Measurements from ENCODE around the gene SORCS1.

The SORCS1 gene

DNA sequence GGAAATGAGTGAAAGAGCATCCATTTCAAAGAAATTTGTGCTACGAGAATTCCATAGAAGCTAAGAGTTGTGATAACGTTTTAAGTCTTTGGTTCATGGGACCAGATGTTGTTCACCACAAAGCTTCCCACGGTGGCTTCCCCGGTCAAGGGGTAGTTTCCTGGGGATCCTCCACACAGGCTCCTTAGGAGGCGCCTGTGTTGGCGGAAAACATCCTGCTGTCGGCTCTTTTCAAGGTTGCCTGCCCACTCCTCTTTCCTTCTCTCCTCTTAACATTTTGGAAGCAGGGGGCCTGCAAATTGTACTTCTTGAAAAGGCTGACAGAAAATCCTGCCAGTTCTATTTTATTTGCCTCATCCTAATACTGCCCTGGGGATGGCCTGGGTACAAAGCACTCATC lies 398.6 kb downstream of the SORCS1 start:
- TF ChIP-seq TEAD4 (IDR thresholded peaks at IDR 0.05) (no peak), EP300 (IDR thresholded peaks at IDR 0.05; ENCODE audit: borderline replicate concordance) (no peak), EGR1 (IDR thresholded peaks at IDR 0.05) (no peak), CREB1 (IDR thresholded peaks at IDR 0.05; ENCODE audit: low read depth) (no peak), MAX (IDR thresholded peaks at IDR 0.05) (no peak), FOXM1 (IDR thresholded peaks at IDR 0.05; ENCODE audit: borderline replicate concordance, low read depth) (no peak), USF1 (IDR thresholded peaks at IDR 0.05) (no peak), NFIC (IDR thresholded peaks at IDR 0.05) (no peak), ZBTB7A (IDR thresholded peaks at IDR 0.05; ENCODE audit: low read depth) (no peak), CEBPB (IDR thresholded peaks at IDR 0.05) (no peak), TAF1 (IDR thresholded peaks at IDR 0.05; ENCODE audit: low read depth) (no peak), TCF12 (IDR thresholded peaks at IDR 0.05; ENCODE audit: low read depth) (no peak), RAD21 (IDR thresholded peaks at IDR 0.05; ENCODE audit: low read depth) (no peak), REST (IDR thresholded peaks at IDR 0.05; ENCODE audit: low read depth) (no peak), YY1 (IDR thresholded peaks at IDR 0.05; ENCODE audit: low read depth) (no peak)

DNA sequence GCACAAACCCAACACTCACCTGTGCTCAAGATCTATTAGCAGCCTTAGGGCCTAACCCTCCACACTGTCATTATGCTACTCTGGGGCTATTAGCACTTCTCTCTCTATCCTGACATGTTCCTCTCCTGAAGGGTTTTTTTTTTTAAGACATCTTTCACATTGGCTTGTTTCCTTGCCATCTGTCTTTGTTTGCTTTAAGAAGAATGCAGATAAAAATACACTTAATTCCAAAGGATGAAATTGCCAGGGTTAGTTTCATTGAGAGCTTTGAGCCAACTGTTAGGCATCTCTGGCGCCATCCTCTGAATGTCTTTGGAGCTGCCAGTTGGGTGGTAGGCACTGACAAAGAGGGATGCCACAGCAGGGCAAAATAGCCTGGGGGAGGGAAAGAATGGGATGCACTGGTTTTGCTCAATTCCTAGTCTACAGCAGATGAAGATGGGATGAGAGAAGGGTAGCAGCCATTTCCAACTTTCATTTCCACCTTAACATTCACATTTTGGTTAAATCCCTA lies 399.2 kb downstream of the SORCS1 start:
- TF ChIP-seq CEBPB (IDR thresholded peaks at IDR 0.05) (no peak), USF1 (IDR thresholded peaks at IDR 0.05) (no peak), FOXM1 (IDR thresholded peaks at IDR 0.05; ENCODE audit: borderline replicate concordance, low read depth) (no peak), NFIC (IDR thresholded peaks at IDR 0.05) (no peak), REST (IDR thresholded peaks at IDR 0.05; ENCODE audit: low read depth) (no peak), ZBTB7A (IDR thresholded peaks at IDR 0.05; ENCODE audit: low read depth) (no peak), YY1 (IDR thresholded peaks at IDR 0.05; ENCODE audit: low read depth) (no peak), CREB1 (IDR thresholded peaks at IDR 0.05; ENCODE audit: low read depth) (no peak), TCF12 (IDR thresholded peaks at IDR 0.05; ENCODE audit: low read depth) (no peak), MAX (IDR thresholded peaks at IDR 0.05) (no peak), TEAD4 (IDR thresholded peaks at IDR 0.05) (no peak), EGR1 (IDR thresholded peaks at IDR 0.05) (no peak), RAD21 (IDR thresholded peaks at IDR 0.05; ENCODE audit: low read depth) (no peak), EP300 (IDR thresholded peaks at IDR 0.05; ENCODE audit: borderline replicate concordance) (no peak), TAF1 (IDR thresholded peaks at IDR 0.05; ENCODE audit: low read depth) (no peak)

DNA sequence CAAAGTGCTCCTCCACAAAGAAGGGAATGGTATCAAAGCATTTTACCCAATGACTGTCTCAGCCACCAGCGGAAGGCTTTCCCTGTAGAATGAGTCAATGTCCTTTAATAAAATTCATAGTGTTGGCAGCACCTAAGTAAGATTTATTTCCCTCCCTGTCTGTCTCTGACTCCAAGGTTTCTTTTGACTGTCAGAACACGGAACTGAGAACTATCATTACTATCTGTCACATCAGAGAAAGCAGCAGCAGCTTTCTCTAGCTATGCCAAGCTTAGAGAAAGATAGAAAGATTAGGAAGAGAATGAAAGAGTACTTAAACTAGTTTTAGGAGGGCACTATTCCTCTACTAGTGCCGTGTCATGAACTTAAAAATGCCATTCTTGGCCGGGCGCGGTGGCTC lies 400.1 kb downstream of the SORCS1 start:
- TF ChIP-seq TAF1 (IDR thresholded peaks at IDR 0.05; ENCODE audit: low read depth) (no peak), REST (IDR thresholded peaks at IDR 0.05; ENCODE audit: low read depth) (no peak), YY1 (IDR thresholded peaks at IDR 0.05; ENCODE audit: low read depth) (no peak), ZBTB7A (IDR thresholded peaks at IDR 0.05; ENCODE audit: low read depth) (no peak), TCF12 (IDR thresholded peaks at IDR 0.05; ENCODE audit: low read depth) (no peak), NFIC (IDR thresholded peaks at IDR 0.05) (no peak), FOXM1 (IDR thresholded peaks at IDR 0.05; ENCODE audit: borderline replicate concordance, low read depth) (no peak), CREB1 (IDR thresholded peaks at IDR 0.05; ENCODE audit: low read depth) (no peak), CEBPB (IDR thresholded peaks at IDR 0.05) (no peak), EGR1 (IDR thresholded peaks at IDR 0.05) (no peak), EP300 (IDR thresholded peaks at IDR 0.05; ENCODE audit: borderline replicate concordance) (no peak), TEAD4 (IDR thresholded peaks at IDR 0.05) (no peak), RAD21 (IDR thresholded peaks at IDR 0.05; ENCODE audit: low read depth) (no peak), USF1 (IDR thresholded peaks at IDR 0.05) (no peak), MAX (IDR thresholded peaks at IDR 0.05) (no peak)

All from Ishikawa (cell line).